Aorta (tissue), 5 donors: ENCODE measurements around the gene MYH11. TPM values are rescaled to one million over a fixed set of nuclear protein-coding genes. Genes with fewer than 3 reads are reported as not detected.

ENCODE experiments used
- ATAC-seq: fragments of 200-7000 bp; cut with Tn5 transposase; one replicate; pipeline ENCODE4 v1.9.1; 2022; ENCODE audit warnings: moderate library complexity; ENCODE audit not compliant: low FRiP score
- DNase-seq, 2 donors: peaks; one replicate each; pipeline ENCODE4 v3.0.0-alpha.2; 2020
- H3K27ac ChIP-seq, 2 donors: one replicate each; pipeline ENCODE4 v1.5.1; 2013; ENCODE audit warnings: low read length in 2 of 2, mild to moderate bottlenecking in 2 of 2, moderate library complexity in 2 of 2, control low read depth in 1 of 2, inconsistent platforms in 1 of 2, low read depth in 1 of 2
- H3K27me3 ChIP-seq, 2 donors: one replicate each; pipeline ENCODE4 v1.6.1; 2013; ENCODE audit warnings: control low read depth in 1 of 2, low read length in 1 of 2, mild to moderate bottlenecking in 1 of 2, moderate library complexity in 1 of 2; ENCODE audit not compliant: insufficient read depth in 2 of 2, control insufficient read depth in 1 of 2
- H3K36me3 ChIP-seq, 2 donors: one replicate each; pipeline ENCODE4 v1.6.1; 2013; ENCODE audit warnings: control low read depth in 1 of 2, low read length in 1 of 2, mild to moderate bottlenecking in 1 of 2; ENCODE audit not compliant: insufficient read depth in 2 of 2, control insufficient read depth in 1 of 2
- H3K4me1 ChIP-seq, 2 donors: one replicate each; pipeline ENCODE4 v1.6.1; 2013; ENCODE audit warnings: low read length in 2 of 2, control low read depth in 1 of 2, mild to moderate bottlenecking in 1 of 2, moderate library complexity in 1 of 2; ENCODE audit not compliant: insufficient read depth in 2 of 2, control insufficient read depth in 1 of 2
- H3K4me3 ChIP-seq, 2 donors: one replicate each; pipeline ENCODE4 v1.5.1; 2013; ENCODE audit warnings: low read length in 2 of 2, control low read depth in 1 of 2, mild to moderate bottlenecking in 1 of 2
- H3K9me3 ChIP-seq: one replicate; pipeline ENCODE4 v1.6.1; 2013; ENCODE audit warnings: mild to moderate bottlenecking, low read length; ENCODE audit not compliant: control insufficient read depth
- WGBS, 2 donors: extraction: QIAGEN DNeasy Blood & Tissue Kit; methylation state at CpG; one replicate each; pipeline ENCODE4 v1.1.7; 2013; 5-methylcytosine and 5-hydroxymethylcytosine counted together
- intact Hi-C, 2 donors: fragments of 100-400 bp; cut with DNase I; formaldehyde crosslinking; loops; one replicate each; pipeline versions ENCODE4 v1.14.2 to v1.15.0; 2022
- polyA plus RNA-seq, 2 donors: library from polyadenylated mRNA; stranded (reverse); fragments of 200-250 nt; gene quantifications; one replicate each; pipeline ENCODE4 v1.2.3, GENCODE V29; 2013
- total RNA-seq, 2 donors: library from RNA; stranded (reverse); fragmentation: NEBNext Ultra II Directional; extraction: Animal tissue kit (Norgen Biotek cat#: 25700); gene quantifications; one replicate each; pipeline ENCODE4 v1.2.1, GENCODE V29; 2021
- donor health status: healthy with polysubstance abuse.
- donor health status: Bipolar disorder and iron deficiency.
- donor health status: DM: no; HTN: no; CAD: no.
- donor health status: DM: no; HTN: no; CAD: no.
- donor health status: DM: yes; HTN: yes; CAD: no.

Gene MYH11
- total and polyA plus RNA-seq, 4 donors = 631 to 2,053 (median 1,169) TPM

DNA sequence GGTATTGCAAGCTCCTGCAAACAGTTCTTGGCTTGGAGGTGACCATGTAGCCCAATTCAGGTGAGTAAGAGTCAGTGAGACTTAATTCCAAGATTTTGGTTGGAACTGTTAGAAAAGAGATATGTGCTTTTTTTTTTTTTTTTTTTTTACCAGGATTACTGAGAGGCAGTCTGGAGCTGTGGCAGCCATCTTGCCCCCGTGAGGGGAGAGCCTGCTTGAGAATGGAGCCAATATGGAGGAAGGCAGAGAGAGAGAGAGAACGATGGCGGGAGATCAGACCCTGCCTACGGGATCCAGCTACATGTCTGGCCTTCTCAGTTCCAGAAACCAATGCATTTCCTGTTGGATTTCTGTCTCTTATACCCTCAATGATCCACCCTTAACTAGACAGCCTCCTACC is 97.8 kb downstream of the MYH11 start:
- no peak for DNase-seq
- intact Hi-C loops = no loop called here
- Histone ChIP-seq H3K27ac (peak overlapping the region in 1 of 2 donors; percentile 6), H3K4me3 (no peak overlapping the region), H3K4me1 (no peaks in the 10 kb centered on the region), H3K27me3 (no peaks in the 10 kb centered on the region), H3K36me3 (peaks cover 16 to 27% of the 10 kb centered on the region in 2 donors), H3K9me3 (no peaks in the 10 kb centered on the region)
- no peak for ATAC-seq
- 82 to 86% methylated on average over 4 of the region's 4 CpGs for WGBS, 2 donors

DNA sequence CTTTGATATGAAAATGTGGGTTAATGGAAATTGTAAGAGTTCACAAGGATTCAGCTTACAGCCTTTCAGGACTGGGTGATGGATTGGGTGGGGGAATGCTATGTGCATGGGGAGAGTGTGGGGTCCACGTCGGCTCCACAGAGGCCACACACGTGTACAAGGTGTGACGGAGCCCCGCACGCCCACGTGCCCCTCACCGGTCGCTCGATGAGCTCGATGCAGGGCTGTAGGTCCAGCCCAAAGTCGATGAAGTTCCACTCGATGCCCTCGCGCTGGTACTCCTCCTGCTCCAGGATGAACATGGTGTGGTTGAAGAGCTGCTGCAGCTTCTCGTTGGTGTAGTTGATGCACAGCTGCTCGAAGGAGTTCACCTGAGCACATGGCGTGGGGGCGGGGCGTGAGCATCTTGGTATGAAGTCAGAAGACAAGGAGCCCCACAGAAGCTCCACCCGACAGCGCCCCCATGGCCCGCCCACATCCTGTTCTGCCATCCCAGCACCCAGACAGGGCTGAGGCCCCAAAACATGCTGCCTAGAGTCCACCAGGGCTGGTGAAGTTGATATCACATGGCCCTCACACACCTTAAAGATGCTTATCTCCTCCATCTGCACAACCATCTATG is 99.1 kb downstream of the MYH11 start:
- Histone ChIP-seq H3K4me1 (no peaks in the 10 kb centered on the region), H3K27me3 (no peaks in the 10 kb centered on the region)
- intact Hi-C loops = no loop called here

DNA sequence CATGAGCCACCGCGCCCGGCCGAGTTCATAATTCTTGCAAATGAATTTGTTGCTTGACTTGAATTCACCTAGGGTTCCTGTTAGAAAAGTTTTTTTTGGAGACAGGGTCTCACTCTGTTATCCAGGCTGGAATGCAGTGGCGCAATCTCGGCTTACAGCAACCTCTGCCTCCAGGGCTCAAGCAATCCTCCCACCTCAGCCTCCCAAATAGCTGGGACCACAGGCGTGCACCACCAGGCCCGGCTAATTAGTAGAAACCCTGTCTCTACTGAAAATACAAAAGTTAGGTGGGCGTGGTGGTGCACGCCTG is 99.8 kb downstream of the MYH11 start:
- DNase-seq (peak in 1 of 2 donors; percentile 71), ATAC-seq (no peak)
- Histone ChIP-seq H3K4me3 (no peak overlapping the region), H3K27me3 (no peaks in the 10 kb centered on the region), H3K9me3 (no peaks in the 10 kb centered on the region), H3K27ac (no peak overlapping the region), H3K4me1 (no peaks in the 10 kb centered on the region), H3K36me3 (peaks cover 8 to 28% of the 10 kb centered on the region in 2 donors)
- intact Hi-C loops = no loop called here
- WGBS, 2 donors = 88 to 90% methylated on average over 10 of the region's 10 CpGs

More for the DNA sequence above, 99.1 kb downstream of the MYH11 start:
- 87 to 89% methylated on average over 23 of the region's 23 CpGs for WGBS, 2 donors
- ATAC-seq = peak; percentile 8
- Histone ChIP-seq H3K27ac (peak overlapping the region in 1 of 2 donors; percentile 5), H3K36me3 (peaks cover 12 to 30% of the 10 kb centered on the region in 2 donors), H3K9me3 (no peaks in the 10 kb centered on the region), H3K4me3 (no peak overlapping the region)
- DNase-seq = peak in 1 of 2 donors; percentile 63

DNA sequence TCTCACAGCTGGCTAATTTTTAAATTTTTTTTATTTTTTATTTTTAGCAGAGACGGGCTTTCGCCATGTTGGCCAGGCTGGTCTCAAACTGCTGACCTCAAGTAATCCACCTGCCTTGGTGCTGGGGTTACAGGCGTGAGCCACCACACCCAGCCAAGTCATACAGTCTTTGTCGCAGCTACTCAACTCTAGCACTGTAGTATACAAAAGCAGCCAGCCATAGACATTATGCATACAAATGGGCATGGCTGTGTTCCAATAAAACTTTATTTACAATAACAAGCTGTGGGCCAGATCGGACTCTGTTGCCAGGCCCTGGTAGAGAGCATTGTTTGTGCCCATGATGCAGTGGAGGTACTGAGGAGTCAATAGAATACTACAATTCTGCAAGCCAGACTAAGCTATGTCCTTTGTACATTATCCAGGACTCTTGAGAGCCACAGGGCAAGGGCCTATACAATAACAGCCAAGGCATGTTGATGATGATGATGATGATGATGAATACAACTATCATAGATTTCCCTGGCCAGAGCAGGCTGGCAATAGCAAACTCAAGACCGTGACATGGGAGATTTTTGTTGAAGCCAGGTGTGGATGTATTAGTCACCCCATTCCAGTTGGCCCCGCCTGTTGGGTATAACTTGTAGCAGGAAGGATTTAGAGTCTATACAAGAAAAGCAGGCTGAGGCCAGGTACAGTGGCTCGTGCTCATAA is 101.8 kb downstream of the MYH11 start:
- peak overlapping the region in 1 of 2 donors; percentile 11 for H3K27ac ChIP-seq
- intact Hi-C loops = no loop called here
- 50% methylated on average over 8 of the region's 8 CpGs for WGBS, 2 donors
- no peaks in the 10 kb centered on the region for H3K27me3 ChIP-seq
- H3K9me3 ChIP-seq = no peaks in the 10 kb centered on the region
- ATAC-seq = no peak
- no peaks in the 10 kb centered on the region for H3K4me1 ChIP-seq
- H3K36me3 ChIP-seq = peaks cover 8 to 27% of the 10 kb centered on the region in 2 donors
- DNase-seq = no peak
- no peak overlapping the region for H3K4me3 ChIP-seq

DNA sequence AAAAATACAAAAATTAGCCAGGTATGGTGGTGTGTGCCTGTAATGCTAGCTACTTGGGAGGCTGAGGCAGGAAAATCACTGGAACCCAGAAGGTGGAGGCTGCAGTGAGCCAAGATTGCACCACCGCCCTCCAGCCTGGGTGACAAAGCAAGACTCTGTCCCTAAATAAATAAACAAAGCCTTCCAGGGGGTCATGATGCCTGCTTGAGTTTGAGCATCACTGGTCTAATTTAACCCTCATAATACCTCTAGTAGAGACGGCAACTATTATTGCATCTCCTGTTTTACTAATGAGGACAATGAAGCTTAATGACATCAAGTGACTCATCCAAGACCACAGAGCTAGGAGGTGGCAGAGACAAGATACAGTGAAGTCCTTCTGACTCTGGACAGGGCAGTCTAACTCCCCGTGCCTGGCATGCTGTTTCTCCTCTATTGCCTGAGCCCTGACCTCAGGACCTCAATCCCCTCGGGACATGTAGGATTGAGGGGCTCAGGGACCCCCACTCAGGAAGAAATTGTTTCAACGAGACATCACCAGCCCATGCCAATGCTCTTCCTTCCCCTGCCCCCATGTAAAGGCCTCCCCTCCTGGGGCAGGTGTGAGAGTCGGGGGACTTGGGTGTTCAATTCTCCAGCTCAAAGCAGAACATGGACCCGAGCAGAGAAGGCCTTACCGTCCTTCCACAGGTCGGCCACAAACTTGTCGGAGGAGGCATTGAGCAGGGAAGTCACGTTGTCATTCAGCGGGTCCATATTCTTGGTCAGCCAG is 103.9 kb downstream of the MYH11 start:
- Histone ChIP-seq H3K9me3 (no peaks in the 10 kb centered on the region), H3K4me1 (no peaks in the 10 kb centered on the region), H3K27me3 (no peaks in the 10 kb centered on the region), H3K36me3 (peaks cover 4 to 30% of the 10 kb centered on the region in 2 donors), H3K27ac (no peak overlapping the region), H3K4me3 (no peak overlapping the region)
- DNase-seq = no peak
- WGBS, 2 donors = 81% methylated on average over 12 of the region's 12 CpGs
- intact Hi-C loops = no loop called here
- no peak for ATAC-seq

DNA sequence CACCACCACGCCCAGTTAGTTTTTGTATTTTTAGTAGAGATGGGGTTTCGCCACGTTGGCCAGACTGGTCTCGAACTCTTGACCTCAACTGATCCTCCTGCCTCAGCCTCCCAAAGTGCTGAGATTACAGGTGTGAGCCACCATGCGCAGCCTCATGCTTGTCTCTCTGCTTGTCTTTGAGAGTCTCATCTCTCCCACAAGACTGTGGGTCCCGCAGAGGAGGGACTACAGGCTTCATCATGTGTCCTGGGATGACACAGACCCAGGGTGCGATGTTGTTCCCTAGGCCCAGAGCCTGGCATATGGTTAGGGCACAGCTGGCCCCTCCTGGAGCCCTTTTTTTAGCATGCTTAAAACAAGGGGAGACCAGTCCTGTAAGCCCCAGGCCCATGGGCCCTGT is 104.9 kb downstream of the MYH11 start:
- no peak for ATAC-seq
- intact Hi-C loops = no loop called here
- no peaks in the 10 kb centered on the region for H3K4me1 ChIP-seq

DNA sequence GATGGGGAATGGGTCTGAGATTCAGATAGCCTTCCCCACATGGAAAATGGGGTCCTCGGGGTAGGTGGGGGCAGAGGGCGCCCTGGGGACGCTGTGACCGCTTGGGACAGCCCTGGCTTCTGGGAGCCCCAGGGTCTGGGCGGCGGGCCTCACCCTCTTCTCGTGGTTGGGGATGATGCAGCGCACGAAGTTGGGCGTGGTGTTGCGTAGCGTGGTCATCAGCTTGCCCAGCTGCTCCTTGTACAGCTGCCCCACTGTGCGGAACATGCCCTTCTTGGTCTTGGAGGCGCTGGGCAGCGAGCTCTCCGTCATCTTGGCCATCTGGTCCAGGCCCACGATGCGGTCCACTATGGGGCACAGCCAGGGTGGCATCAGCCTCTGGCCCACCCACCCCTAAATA is 106.8 kb downstream of the MYH11 start:
- WGBS, 2 donors = 87 to 91% methylated on average over 18 of the region's 18 CpGs
- DNase-seq (no peak), ATAC-seq (no peak)
- peaks cover 7 to 33% of the 10 kb centered on the region in 2 donors for H3K36me3 ChIP-seq
- no peaks in the 10 kb centered on the region for H3K27me3 ChIP-seq
- no peak overlapping the region for H3K4me3 ChIP-seq
- intact Hi-C loops = loop anchor here in 1 of 2 donors (10.0 kb wide), 1 partner anchor 385 kb away; no protein-coding TSS in a partner anchor
- no peaks in the 10 kb centered on the region for H3K4me1 ChIP-seq
- no peaks in the 10 kb centered on the region for H3K9me3 ChIP-seq
- H3K27ac ChIP-seq = no peak overlapping the region

More for the DNA sequence above, 104.9 kb downstream of the MYH11 start:
- H3K4me3 ChIP-seq = no peak overlapping the region
- DNase-seq = no peak
- H3K9me3 ChIP-seq = no peaks in the 10 kb centered on the region
- H3K36me3 ChIP-seq = peaks cover 4 to 34% of the 10 kb centered on the region in 2 donors
- 81 to 84% methylated on average over 7 of the region's 7 CpGs for WGBS, 2 donors
- H3K27me3 ChIP-seq = no peaks in the 10 kb centered on the region
- peak overlapping the region in 1 of 2 donors; percentile 17 for H3K27ac ChIP-seq

DNA sequence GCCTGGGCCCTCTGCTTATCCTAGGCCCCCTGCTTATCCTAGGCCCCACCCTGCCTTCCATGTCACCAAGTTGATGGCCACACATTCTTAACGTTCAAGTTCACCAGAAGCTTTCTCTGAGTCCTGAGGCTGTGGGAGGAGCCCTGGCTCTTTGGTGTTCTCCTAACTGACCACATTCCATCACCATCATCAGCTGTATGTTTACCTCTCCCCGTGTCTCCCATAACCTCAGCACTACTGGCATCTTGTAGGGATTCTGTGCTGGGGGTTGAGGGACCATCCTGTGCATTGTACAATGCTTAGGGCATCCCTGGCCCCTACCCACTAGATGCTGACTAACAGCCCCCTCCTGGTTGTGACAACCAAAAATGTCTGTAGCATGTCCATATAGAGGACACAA is 107.5 kb downstream of the MYH11 start:
- H3K36me3 ChIP-seq = peaks cover 7 to 34% of the 10 kb centered on the region in 2 donors
- no peaks in the 10 kb centered on the region for H3K27me3 ChIP-seq
- peak overlapping the region in 1 of 2 donors; percentile 26 for H3K27ac ChIP-seq
- no peaks in the 10 kb centered on the region for H3K9me3 ChIP-seq
- no peaks in the 10 kb centered on the region for H3K4me1 ChIP-seq
- H3K4me3 ChIP-seq = no peak overlapping the region
- ATAC-seq (no peak), DNase-seq (no peak)
- WGBS, 2 donors = 16 to 25% methylated on average over 2 of the region's 2 CpGs
- intact Hi-C loops = loop anchor here in 1 of 2 donors (10.0 kb wide), 1 partner anchor 385 kb away; no protein-coding TSS in a partner anchor
